GM12874 (cell line): Measurements from ENCODE around the gene MTHFSD.
A peak's percentile ranks its signal among the peaks of the same experiment; 100 is the strongest.

Experiments used
- TF ChIP-seq, protein P1 (sequence below): IDR thresholded peaks from 2 replicates; pipeline ENCODE4 v1.5.1; 2011; ENCODE audit warnings: low read depth, mild to moderate bottlenecking, control low read depth, low read length, moderate library complexity; ENCODE audit not compliant: insufficient read depth

Gene MTHFSD

DNA sequence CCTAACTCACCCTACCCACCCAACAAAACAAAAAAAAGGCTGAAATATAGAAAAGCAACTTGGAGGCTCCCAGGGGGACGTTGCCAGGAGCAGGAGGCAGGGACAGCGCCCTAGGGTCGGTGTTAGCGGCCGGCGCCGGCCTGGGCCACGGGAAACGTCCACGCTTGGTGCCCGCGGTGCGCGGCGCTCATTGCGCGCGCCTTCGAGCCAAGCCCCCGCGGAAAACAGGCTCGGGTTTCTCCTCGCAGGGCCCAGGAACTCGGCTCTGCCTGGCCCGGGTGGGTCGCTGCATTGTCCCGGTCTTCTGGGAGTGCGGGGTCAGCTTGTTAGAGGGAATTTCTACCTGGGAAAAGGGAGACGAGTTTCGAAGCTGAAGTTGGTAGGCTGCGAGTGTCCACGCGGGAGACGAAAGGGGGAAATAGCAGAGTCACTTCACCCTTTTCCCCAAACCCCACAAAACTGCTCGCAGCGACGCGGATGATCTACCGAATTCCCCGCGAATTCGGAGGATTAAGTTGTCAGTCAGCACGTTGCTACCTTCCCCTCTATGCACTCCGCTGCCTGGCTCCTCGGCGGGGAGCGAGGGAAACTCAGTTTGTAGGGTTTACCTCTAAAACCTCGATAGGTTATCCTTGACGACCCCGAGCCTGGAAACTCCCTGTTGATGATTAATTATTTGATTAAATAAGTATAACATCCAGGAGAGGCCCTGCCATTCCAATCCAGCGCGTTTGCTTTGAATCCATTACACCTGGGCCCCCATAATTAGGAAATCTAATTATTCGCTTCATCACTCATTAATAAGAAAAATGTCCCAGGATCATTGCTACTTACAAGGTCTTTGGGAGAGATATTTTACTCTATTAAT lies 10.8 kb upstream of the MTHFSD start:
- TF ChIP-seq, protein P1, sequence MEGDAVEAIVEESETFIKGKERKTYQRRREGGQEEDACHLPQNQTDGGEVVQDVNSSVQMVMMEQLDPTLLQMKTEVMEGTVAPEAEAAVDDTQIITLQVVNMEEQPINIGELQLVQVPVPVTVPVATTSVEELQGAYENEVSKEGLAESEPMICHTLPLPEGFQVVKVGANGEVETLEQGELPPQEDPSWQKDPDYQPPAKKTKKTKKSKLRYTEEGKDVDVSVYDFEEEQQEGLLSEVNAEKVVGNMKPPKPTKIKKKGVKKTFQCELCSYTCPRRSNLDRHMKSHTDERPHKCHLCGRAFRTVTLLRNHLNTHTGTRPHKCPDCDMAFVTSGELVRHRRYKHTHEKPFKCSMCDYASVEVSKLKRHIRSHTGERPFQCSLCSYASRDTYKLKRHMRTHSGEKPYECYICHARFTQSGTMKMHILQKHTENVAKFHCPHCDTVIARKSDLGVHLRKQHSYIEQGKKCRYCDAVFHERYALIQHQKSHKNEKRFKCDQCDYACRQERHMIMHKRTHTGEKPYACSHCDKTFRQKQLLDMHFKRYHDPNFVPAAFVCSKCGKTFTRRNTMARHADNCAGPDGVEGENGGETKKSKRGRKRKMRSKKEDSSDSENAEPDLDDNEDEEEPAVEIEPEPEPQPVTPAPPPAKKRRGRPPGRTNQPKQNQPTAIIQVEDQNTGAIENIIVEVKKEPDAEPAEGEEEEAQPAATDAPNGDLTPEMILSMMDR, result no peak

GRCh38 chr16:86565181-86565631 lies 10.2 kb upstream of the MTHFSD start:
- TF ChIP-seq, protein P1, result no peak

DNA sequence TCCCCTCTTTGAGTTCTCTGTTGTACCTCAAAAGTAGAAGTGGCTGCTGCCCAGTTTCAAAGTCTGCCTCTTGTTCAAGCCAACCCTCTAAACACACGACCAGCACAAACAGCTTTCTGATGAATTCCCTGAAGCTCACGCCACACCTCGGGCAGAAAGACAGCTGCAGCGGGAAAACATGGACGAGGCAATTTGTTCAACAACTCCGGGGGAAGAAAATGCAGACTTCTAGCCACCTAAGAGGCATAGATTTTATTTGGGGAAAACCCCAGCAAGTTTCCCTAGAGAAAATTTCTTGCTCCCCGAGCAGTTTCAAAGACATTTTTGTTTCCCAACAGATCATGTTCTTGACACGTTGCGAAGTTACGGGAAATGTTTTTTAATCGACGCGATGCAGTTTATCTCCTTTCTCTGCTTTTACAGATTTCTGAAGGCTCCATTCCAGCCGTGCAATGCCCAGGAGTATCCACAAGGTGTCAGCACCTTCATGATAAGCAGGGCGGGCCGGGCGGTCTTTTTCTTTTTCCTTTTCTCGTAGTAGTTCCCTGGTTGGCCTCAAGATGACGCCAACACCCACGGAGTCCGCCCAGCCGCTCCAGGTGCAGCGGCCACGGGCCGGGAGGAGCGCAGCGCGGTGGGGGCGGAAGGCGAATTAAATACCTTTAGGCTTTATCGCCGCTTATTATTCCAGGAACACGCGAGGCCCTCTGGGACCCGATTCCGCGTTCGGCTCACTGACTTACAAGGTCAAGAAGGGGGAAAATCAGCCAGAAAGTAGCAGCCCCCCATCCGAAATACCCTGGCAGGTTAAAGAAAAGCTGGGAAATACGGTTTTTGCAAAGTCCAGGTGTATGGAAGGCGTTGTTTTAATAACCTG lies 8.7 kb upstream of the MTHFSD start:
- TF ChIP-seq, protein P1, result peak; percentile 98

DNA sequence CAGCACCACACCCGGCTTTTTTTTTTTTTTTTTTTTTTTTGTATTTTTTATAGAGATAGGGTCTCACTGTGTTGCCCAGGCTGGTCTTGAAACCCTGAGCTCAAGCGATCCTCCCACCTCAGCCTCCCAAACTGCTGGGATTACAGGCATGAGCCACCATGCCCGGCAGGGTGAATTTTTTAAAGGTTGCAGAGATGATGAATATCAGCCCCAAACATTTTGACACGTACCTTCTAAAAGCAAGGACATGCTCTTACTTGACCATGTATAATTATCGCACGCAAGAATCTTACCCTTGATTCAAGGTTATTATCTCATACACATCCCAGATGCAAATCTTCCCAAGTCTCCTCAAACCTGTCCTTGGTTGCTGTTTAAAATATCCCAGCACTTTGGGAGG lies 7.3 kb upstream of the MTHFSD start:
- TF ChIP-seq, protein P1, result no peak

- TF ChIP-seq, protein P1, result no peak
Measured at GRCh38 chr16:86559802-86560305, 4.8 kb upstream of the MTHFSD start.

DNA sequence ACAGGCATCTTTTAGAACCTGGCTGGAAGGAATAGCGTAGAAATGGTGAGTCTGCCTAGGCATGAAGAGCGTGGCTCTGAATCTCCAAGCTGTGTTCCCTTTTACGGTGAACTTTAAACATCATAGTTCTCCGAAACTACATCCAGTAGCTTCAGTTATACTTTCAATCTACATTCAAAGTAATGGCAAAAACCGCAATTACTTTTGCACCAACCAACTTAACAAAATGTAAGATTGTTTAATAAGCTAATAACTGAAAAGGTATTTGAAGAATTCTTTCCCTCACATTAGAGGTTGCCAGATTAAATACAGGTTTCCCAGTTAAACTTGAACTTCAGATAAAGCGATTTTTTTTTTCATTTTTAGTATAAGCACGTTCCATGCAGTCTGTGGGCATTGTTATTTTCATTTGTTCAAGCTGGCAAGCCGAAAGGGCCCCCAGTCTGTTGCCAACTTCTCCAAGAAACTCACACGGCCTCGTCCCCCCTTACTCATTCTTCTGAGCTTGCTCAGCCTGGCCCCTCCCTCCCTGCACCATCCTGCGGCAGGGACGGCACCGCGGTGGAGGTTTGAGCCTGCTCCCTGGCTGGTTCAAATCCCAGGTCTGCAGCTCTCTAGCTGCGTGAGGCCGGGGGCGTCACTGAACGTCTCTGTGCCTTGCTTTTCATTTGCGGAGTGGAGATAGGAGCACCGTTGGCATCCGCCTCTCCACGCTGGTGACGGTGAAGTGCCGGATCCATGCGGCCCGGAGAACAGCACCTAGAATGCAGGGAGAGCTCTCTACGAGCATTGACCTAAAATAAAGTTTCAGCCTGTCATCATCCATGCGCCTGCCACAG lies 3.5 kb upstream of the MTHFSD start:
- TF ChIP-seq, protein P1, result no peak
